ENCODE results near the gene LGR6.
"Not testable (repeated sequence)": the region's sequence is repeated elsewhere in the genome, so short reads cannot be mapped to it uniquely, and the experiment has no call there.

Gene LGR6

DNA sequence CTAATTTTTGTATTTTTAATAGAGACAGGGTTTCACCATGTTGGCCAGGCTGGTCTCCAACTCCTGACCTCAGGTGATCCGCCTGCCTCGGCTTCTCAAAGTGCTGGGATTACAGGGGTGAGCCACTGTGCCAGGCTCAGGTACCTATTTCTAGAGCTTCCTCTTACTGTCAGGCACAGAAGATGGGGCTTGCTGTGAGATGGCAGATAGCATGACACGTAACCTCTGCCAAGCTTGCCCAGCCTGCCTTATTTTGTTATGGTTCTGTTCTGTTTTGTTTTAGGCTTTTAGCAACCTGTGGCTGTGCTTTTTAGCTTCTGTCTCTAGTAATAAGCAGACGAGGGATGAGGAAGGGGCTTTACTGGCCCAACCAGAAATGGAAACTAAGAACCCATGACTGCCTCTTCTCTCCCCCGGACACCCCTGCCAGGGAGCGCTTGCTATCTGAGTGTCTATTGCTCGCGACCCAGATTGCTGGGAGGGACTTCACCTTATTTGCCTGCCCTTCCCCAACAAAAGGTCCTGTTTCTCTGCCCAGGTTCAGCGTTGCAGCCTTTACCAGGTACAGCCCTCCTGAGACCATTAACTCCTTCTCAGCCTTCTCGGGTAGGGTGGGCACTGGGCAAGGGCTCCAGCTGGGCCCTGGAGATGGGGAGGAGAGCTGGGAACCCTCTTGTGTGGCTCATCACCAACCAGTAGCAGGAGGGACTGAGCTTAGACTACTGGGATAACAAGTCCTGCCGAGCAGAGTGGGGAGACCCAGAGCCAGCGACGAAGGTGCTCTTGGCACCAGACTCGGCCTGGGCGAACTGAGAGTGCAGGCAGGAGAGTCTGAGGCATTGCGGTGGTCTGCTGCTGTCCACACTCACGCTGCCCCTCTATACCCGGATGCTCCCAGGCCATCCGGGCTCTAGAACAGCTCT, 13.5 kb upstream of the LGR6 start:
- DNase-seq: no peak

DNA sequence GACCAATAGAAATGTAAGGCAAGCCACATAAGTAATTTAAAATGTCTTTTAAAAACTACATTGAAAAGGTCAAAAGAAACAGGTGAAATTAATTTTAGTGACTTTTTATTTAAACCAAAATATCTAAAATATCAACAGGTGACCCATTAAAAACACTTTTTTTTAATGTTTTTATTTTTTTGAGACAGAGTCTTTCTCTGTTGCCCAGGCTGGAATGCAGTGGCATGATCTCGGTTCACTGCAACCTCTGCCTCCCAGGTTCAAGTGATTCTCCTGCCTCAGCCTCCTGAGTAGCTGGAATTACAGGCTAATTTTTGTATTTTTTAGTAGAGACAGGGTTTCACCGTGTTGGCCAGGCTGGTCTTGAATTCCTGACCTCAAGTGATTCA, 12.9 kb upstream of the LGR6 start:
- DNase-seq: not testable (repeated sequence)

DNA sequence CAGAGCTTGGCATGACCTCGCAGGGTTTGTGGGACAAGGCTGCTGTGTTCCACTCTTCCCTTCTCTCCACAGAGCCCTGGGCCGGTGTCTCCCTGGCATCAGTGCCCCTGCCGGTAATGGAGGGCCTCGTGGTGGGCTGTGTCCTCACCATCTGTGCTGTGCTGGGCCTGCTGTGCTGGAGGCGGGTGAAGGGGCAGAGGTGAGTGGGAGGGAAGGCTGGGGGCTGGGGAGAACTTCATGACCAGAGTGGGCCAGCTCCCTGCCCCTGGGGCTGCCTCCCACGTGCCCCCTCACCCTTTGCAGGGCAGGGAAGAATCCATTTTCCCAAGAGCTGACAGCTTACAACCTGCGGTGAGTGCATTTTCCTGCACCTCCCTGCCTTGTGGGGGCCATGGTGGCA, 12.0 kb upstream of the LGR6 start:
- no peak for DNase-seq

DNA sequence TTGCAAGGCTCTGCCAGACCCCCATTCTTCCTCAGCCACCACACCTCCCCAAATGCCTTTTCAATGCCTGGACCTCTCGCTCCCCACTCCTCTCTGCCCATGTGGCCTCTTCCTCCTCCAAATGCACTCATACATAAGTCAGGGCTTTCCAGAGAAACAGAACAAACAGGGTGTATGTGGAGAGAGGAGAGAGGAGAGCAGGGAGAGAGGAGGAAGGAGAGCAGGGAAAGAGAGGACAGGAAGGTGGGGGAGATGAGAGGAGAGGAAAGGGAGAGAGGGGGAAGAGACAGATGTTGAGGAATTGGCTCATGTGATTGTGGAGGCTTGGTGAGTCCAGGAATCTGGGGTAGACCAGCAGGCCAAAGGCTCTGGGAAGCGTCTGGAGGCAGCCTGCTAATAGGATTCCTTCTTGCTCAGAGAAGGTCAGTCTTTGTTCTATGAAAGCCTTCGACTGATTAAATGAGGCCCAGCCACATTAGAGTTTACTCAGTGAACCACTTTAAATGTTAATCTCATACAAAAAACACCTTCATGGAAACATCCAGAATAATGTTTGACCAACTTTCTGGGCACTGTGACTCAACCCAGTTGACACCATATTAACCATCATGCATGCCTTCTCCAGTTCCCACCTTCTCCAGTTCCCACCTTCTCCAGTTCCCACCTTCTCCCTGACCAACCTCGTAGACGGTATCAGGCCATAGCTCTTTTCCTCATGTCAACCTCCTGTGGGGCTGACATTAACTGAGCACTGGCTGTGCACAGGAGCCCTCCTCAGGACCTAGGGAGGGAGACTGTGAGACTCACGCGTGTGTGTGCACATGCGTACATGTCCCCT, 11.3 kb upstream of the LGR6 start:
- no peak for DNase-seq

DNA sequence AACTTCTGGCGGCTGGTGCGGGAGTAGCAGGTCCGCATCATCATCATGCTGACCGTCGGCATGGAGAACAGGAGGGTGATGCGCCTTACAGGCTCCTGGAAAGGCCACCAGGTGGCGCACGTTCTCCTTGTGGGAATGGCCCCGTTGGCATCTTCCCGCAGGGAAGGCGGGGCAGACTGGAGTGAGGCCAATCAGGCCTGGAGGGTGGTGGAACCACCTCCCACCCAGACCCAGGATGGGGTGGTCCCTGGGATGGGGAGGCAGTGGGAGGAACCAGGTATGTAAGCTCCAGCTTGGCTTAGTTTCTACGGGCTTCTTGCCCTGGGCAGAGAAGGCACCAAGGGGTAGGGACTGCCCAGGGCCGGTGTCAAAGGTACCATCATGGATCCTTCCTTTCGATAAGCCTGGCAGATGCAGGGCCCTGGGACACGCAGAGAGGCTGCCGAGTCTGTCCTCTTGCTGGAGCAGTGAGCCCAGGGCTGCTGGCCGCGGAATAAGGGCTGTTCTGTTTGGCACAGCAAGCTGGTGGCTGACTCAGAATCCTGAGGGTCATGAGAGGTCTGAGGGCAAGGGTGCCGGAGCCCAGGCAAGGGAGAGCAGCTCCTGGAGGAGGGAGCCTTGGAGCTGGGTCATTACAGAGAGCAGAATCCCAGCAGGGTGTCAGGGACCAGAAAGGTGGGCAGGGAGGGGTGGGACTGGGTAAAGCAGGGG, 8.7 kb upstream of the LGR6 start:
- peak; percentile 82 for DNase-seq

DNA sequence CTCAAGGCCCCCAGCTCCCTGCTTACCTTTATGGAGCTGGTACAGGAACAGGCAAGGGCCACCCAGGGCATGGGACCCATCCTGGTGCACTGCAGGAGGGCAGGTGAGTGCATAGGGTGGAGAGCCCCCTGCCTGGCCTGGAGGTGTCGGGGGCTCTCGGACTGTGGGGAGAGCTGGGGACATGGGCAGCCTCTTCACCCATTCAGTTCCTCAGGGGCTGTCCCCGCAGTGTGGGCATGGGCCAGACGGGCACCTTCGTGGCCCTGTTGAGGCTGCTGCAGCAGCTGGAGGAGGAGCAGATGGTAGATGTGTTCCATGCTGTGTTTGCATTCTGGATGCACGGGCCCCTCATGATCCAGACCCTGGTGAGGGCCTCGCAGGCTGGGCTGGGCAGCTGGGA, 7.3 kb upstream of the LGR6 start:
- DNase-seq: no peak

DNA sequence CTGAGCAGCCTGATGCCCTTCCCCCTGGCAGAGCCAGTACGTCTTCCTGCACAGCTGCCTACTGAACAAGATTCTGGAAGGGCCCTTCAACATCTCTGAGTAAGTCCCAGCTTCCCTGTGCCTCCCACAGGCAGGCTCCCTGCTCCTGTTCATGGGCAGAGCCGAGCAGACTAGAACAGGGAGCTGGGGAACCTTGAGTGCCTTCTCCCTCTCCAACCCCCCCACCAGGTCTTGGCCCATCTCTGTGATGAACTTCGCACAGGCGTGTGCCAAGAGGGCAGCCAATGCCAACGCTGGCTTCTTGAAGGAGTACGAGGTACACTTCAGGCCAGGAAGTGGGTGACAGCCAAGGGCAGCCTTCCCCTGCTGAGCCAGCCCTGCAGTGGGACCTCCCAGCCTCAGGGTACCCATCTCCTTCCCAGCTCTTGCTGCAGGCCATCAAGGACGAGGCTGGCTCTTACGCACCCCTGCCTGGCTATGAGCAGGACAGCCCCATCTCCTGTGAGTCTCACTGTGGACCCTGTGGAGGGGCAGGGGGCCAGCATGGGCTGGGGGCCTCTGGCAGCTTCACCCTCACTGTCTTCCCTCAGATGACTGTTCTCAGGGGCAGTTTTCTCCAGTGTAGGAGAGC, 6.4 kb upstream of the LGR6 start:
- no peak for DNase-seq

DNA sequence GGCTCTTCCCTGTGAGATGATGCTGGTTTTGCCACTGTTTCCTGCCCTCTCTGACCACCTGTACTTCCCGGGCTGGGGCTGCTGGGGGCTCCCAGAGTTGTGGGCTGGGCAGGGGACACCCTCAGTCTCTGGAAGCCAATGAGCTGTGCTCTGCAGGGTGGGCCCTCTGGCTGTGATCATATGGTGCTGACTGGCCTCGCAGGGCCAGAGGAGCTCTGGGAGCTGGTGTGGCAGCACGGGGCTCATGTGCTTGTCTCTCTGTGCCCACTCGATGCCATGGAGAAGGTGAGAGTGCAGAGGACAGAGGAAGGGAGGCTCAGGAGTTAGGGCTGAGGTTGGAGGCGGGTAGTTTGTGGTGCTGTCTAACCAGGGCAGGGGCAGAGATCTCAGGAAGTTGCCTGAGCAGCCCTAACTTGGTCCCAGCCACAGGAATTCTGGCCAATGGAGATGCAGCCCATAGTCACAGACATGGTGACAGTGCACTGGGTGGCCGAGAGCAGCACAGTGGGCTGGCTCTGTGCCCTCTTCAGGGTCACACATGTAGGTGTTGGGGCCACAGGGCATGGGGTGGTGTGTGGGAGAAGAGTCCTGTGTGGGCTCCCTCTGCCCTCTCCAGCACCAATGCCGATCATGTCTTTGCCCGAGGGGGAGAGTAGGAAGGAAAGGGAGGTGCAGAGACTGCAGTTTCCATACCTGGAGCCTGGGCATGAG, 5.7 kb upstream of the LGR6 start:
- DNase-seq: no peak

DNA sequence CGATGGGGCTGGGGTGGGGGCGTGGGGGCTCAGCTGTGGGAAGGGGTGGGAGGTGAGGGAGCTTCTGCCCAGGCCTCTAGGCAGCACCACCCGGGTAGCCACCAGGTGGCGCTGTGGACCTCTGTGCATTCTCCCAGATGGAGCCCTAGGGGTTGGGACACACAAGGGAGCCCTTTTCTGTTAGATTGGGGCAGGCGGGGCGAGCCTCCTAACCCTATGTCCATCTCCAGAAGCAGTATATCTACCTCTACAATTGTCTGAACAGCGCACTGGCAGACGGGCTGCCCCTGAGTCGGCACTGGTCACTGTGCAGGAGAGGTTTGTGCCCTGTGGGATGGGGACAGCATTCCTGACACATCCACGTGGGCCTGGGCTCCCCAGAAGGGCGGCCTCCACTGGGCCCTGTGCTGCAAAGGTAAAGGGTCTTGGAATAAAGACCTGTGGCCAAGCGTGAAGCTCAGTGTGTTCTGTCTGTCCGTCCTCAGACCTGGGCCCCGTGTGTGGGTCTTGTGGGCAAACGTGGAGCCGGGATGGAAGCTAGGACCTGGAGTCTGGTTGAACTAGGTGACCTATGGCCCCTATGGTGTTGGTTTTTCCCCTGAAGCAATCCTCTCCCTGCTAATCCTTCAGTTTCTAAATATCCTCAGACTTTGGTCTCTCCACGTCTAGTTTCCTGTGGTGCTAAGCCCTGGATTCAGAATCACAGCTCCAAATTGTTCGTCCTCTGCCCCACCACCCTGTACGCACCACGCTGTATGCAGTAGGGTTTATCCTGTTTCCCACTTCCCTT, 4.4 kb upstream of the LGR6 start:
- peak; percentile 83 for DNase-seq

DNA sequence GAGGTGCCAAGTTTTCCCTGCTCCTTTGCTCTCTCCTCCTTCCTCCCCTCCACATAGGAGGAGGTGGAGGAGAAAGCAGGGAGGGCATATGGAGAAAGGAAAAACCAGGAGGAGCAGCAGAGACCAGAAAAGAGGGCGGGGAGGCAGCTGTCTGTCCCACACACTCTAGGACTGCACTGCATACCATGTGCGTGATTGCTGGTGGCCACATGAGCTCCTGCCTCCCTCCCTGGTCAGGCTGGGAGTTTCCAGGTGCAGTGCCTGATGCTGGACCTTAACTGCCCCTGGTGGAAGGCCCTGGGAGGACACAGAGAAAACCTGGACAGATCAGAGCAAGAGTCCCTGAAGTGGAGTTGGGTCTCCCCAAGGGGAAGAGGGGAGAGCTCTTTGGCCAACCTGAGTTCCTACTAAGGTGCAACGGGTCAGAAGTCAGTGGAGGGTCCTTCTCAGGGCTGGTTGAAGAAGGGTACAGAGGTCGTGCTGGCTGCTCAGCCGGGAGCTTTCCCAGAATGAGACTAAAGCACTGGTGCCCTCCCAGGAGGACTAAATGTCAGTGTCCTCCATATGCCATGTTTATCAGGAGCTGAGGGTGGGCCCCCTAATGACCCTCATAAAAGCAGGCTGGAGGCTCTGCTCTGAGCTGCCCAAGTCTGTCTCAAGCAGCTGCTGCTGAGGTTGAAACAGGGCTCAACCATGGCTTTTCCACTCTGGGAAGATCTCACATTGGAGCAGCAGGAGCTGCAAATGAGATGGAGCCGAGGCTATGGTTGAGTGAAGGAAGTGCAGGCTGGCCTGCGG, 3.5 kb upstream of the LGR6 start:
- DNase-seq: no peak

DNA sequence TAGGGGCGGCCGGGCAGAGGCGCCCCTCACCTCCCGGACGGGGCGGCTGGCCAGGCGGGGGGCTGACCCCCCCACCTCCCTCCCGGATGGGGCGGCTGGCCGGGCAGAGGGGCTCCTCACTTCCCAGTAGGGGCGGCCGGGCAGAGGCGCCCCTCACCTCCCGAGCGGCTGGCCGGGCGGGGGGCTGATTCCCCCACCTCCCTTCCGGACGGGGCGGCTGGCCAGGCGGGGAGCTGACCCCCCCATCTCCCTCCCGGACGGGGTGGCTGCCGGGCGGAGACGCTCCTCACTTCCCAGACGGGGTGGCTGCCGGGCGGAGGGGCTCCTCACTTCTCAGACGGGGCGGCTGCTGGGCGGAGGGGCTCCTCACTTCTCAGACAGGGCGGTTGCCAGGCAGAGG, 2.2 kb upstream of the LGR6 start:
- DNase-seq: not testable (repeated sequence)

DNA sequence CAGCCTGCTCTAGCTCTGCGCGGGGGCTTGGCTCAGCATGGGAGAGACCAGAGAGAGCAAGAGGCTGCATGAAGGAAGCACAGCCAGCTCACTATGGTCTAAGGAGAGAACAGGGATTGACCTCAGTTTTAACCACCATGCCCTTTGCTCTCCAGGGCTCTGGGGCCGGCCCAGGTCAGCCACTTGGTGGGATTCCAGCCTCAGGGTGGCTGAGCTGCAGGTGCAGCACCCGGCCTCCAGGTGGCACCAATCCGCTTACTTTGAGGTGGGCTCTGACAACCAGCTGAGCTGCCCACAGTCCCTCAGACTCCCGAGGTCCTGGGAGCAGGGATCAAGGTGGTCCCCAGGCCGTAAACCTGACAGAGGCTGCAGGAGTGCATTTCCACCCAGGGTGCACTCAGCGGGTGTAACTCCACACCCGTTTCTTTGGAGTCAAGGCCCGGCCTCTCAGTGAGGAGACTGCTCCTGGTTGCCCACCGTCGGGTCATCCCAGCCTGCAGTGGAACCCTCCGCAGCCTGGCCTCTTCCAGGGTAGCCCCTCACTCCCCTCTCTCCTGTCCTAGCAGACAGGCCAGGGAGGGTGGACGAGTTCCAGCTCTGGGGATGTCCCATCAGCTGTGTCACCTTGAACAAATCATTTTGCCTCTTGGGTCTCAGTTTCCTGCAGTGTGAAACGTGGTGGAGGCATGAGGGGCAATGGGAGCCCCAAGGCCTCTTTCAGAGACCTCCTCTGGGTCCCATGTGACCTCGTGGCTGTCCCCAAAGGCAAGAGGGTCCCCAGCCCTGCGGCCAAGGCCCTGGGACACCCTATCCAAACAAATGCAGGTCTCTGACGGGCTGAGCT, 607 bp upstream of the LGR6 start:
- DNase-seq: peak; percentile 63

DNA sequence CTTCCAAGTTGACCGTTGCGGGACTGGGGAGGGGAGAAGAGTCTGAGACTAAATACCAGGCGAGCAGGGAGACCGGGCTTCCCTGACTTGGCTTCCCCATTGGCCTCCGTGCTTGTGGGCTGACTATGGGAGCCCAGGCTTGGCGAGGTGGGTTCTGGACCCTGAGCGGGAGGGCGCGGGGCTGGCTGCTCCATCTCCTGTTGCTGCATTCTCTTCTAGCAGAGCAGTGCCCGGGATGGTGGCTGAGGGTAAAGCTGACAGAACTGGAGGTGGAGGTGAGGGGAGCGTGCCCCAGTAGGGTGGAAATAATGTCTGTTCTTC, 689 bp downstream of the LGR6 start:
- DNase-seq: no peak

DNA sequence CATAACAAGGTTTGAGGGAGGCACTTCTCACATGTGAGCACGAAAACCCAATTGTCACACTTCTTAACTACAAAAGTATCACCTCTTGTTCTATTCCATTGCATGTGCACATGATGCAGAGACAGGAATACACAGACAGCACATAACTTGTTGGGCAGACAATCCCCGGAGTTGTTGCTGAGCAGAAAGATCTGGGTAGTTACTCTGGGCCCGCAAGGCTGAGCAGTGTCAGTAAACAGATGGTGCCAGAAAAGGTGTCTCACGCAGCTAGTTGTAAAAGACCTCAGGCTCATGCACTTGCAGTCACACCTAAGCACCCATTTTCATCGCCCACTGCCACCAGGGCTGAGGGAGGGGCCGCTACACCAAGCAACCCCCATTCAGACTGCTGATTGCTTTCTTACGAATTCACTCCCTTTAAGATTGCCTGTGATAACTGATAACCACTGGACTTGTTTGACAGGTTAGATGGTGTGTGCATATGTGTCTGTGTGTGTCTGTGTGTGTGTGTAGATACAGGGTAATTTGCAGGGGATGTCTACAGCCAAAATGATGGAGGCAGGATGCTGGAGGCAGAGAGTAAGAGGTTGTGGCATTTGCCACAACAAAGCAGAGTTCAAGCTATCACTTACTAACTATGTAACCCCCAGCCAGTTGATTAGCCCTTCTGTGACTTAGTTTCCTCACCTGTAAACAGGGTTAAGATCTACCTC, 4.2 kb downstream of the LGR6 start:
- DNase-seq: no peak

DNA sequence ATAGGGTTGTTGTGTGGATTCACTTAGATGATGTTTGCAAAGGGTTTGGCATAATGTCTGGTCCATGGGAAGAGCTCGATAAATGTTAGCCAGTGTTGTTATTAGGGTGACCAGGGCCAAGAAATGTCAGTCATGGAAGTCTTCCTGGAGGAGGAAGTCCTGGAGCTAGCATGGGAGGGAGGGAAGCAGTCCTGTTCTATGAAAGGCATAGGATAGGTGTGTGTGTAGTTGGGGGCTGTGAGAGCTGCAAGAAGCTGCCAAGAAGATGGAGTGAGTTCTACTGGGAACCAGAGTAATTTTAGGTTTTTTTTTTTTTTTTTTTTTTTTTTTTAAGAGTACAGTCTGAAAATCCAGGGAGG, 4.7 kb downstream of the LGR6 start:
- no peak for DNase-seq

DNA sequence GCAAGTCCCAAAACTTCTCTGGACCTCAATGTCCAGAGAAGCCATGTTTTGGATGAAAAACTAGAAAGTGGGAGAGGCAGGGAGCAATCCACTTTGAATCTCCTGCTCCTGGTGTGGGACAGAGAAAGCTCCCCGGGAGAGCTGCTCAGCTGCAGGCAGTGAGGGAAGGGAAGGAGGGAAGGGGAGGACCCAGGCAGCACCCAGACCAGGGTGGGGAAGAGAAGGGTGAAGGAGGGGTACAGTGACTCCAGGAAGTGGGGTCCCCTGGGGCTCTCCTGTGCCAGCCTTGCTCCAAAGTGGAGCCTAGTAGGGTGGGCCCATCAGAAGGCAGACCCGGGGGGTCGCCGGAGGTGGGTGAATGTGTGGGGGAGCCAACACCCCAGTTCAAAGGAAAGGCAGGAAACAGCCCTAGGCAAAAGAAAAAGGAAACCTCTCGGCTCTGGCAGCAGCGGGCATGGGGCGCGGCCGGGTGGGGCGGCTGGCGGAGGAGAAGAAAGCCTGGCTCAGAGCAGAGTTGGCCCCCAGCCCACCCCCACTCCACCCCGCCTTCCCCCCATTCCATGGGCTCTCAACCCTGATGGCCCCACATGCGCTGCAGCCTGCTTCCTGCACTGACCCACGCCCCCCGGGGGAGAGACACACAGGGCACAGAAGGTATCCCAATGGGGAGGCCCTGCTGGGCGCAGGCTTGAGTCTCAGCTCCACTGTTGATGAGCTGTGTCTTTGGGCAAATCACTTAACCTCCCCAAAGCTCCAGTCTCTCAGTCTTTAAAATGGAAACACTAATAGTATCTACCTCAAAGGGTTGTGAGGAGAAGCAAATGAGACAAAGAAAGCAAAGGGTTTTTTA, 5.7 kb downstream of the LGR6 start:
- DNase-seq: no peak

DNA sequence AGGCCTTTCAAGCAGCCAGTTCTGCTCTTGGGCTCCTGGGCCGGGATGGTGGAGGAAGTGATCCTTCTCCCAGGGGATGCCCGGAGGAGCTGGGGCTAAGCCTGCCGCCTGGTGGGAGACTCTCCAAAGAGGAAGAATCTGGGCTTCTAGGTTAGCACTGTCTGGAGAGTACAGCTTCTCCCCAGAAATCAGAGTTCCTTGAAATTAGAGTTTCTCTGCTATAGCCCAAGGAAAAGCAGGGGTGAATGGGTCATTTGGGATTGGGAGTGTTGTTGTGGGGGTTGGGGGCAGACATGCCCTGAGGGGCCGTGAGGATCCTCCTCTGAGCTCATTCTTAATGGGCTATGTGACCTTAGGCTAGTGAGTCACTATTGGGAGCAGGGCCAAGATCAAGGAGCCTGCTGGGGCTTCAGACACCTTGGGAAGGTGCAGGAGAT, 6.5 kb downstream of the LGR6 start:
- DNase-seq: no peak

DNA sequence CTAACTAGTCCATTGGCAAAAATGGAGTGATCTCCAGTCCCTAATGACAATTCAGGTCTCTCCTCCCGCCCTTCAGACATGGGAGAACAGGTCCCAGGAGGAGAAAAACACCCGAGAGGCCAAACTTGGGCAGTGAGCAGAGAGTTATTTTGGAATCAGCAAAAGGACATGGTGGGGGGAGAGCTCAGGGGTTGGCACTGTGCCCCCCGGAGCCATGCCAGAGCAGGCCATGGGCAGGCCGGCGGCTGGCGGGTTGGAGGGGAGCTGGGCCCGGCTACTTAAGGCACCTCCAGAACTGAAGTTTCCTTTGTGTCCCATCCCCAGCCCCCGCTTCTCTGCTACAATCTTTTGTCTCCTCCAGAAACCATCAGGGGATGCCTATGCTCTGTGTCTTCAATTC, 7.1 kb downstream of the LGR6 start:
- no peak for DNase-seq
